ENCODE data around the gene WDR38.

WDR38 gene

GRCh38 chr9:124854161-124854560 is 901 bp downstream of the WDR38 start:
- no peak for DNase-seq (ENCODE audit: low spot score)
- no peak overlapping the region for H3K4me3 ChIP-seq
- TF ChIP-seq, protein P1, sequence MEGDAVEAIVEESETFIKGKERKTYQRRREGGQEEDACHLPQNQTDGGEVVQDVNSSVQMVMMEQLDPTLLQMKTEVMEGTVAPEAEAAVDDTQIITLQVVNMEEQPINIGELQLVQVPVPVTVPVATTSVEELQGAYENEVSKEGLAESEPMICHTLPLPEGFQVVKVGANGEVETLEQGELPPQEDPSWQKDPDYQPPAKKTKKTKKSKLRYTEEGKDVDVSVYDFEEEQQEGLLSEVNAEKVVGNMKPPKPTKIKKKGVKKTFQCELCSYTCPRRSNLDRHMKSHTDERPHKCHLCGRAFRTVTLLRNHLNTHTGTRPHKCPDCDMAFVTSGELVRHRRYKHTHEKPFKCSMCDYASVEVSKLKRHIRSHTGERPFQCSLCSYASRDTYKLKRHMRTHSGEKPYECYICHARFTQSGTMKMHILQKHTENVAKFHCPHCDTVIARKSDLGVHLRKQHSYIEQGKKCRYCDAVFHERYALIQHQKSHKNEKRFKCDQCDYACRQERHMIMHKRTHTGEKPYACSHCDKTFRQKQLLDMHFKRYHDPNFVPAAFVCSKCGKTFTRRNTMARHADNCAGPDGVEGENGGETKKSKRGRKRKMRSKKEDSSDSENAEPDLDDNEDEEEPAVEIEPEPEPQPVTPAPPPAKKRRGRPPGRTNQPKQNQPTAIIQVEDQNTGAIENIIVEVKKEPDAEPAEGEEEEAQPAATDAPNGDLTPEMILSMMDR (IDR thresholded peaks at IDR 0.05) = no peak
- H3K27ac ChIP-seq = peak overlapping the region in 1 of 2 donors; percentile 74

- Histone ChIP-seq H3K4me3 (no peak overlapping the region), H3K27ac (no peak overlapping the region)
- no peak for DNase-seq (ENCODE audit: low spot score)
- TF ChIP-seq, protein P1 (IDR thresholded peaks at IDR 0.05) = no peak
Observed at GRCh38 chr9:124854822-124855221, 1.6 kb downstream of the WDR38 start.

DNA sequence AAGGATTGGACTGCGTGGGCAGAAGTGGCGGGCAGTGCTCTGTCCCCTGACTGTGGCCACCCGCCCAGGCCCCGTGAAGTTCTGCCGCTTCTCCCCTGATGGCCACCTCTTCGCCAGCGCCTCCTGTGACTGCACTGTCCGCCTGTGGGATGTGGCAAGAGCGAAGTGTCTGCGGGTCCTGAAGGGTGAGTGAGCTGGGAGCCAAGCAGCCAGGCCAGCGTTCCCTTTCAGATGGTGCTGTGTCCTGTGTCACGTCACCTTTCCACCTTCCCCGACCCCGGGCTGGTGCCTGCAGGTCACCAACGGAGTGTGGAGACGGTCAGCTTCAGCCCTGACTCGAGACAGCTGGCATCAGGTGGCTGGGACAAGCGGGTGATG is 2.3 kb downstream of the WDR38 start:
- Histone ChIP-seq H3K27ac (no peak overlapping the region), H3K4me3 (no peak overlapping the region)
- no peak for DNase-seq (ENCODE audit: low spot score)
- TF ChIP-seq, protein P1 (IDR thresholded peaks at IDR 0.05) = no peak

DNA sequence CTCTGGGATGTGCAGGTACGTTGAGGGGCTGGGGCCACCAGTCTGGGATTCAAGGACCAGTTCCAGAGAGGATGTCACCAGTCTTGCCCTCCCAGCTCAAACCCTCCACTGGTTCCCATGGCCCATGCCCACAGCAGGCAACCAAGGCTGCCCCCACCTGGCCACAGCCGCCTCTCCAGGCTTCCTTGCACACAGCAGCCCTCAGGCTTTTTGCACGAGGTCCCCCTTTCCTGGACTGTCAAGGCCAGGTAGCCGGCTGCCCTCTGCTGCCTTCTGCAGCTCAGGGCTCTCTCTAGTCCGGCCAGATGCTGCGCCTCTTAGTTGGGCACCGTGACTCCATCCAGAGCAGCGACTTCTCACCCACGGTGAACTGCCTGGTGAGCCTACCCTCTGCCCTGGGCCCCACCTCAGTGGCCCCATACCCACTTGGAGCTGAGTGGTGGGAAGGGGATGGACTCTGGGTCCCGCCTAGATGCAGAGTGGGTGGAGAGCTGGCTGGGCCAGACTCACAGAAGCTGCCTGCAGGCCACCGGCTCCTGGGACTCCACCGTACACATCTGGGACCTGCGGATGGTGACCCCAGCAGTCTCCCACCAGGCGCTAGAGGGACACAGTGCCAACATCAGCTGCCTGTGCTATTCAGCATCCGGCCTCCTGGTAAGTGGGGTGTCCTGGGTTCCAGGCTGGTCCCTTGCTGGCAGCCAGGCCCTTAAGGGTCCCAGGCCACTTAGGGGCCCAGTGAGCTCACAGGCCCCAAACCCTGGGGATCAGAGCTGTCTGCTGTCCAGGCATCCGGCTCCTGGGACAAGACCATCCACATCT is 2.9 kb downstream of the WDR38 start:
- H3K27ac ChIP-seq = no peak overlapping the region
- TF ChIP-seq, protein P1 (IDR thresholded peaks at IDR 0.05) = no peak
- H3K4me3 ChIP-seq = no peak overlapping the region
- DNase-seq (ENCODE audit: low spot score) = peak; percentile 72

DNA sequence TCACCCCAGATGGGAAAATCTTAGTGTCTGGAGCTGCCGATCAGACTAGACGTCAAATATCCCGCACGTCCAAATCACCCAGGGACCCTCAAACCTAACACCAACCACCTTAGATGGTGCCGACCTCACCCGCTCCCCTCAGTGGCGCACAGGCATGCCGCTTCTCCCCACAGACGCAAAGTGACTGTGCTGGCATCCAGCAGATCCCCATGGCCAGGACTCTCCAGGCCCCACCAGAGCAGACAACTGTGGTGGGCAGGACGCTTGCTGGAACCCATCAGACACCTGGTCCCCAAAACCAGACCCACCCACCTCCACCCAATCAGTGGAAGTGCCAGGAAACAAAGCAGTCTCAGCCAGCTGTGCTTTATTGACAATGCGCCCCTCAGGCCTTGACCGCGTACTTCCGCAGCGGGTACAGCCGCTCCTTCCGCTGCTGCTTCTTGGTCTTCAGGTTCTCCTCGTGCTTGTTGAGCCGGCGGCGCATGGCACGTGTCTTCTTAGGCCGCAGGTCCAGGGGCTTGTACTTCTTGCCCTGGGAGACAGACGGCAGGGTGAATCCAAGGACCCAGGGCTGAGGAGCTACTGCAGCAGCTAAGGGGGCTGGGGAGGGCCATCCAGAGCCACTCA is 4.4 kb downstream of the WDR38 start:
- TF ChIP-seq, protein P1 (IDR thresholded peaks at IDR 0.05) = no peak
- DNase-seq (ENCODE audit: low spot score) = peak; percentile 65
- Histone ChIP-seq H3K4me3 (no peak overlapping the region), H3K27ac (no peak overlapping the region)

GRCh38 chr9:124858330-124859046 is 5.2 kb downstream of the WDR38 start:
- DNase-seq (ENCODE audit: low spot score) = peak; percentile 62
- Histone ChIP-seq H3K27ac (no peak overlapping the region), H3K4me3 (no peak overlapping the region)
- TF ChIP-seq, protein P1 (IDR thresholded peaks at IDR 0.05) = no peak

Measured in coronary artery (tissue), 2 donors.